HG03442 (cell line): ENCODE measurements around the gene SOX13.

Experiments
- ATAC-seq: cut with Tn5 transposase; IDR thresholded peaks from one replicate; pipeline ENCODE4 v1.9.1; 2021; ENCODE audit warnings: mild to moderate bottlenecking, moderate library complexity; ENCODE audit not compliant: unreplicated experiment

Gene SOX13

GRCh38 chr1:204128964-204129896 is 56.3 kb downstream of the SOX13 start:
- no peak for ATAC-seq

- no peak for ATAC-seq
Measured at GRCh38 chr1:204130178-204130577, 57.3 kb downstream of the SOX13 start.

- no peak for ATAC-seq
Measured at GRCh38 chr1:204130981-204131892, 58.3 kb downstream of the SOX13 start.

- no peak for ATAC-seq
Measured at GRCh38 chr1:204131978-204132377, 59.1 kb downstream of the SOX13 start.

GRCh38 chr1:204132718-204133117 is 59.8 kb downstream of the SOX13 start:
- ATAC-seq, result no peak

- ATAC-seq, result no peak
Measured at GRCh38 chr1:204134103-204134502, 61.2 kb downstream of the SOX13 start.

GRCh38 chr1:204136814-204137213 is 63.9 kb downstream of the SOX13 start:
- ATAC-seq, result no peak

- no peak for ATAC-seq
Measured at GRCh38 chr1:204139088-204139487, 66.2 kb downstream of the SOX13 start.

GRCh38 chr1:204139952-204140351 is 67.0 kb downstream of the SOX13 start:
- ATAC-seq, result no peak

GRCh38 chr1:204141131-204141530 is 68.2 kb downstream of the SOX13 start:
- no peak for ATAC-seq

GRCh38 chr1:204142032-204142974 is 69.4 kb downstream of the SOX13 start:
- no peak for ATAC-seq

- no peak for ATAC-seq
Measured at GRCh38 chr1:204143276-204144041, 70.5 kb downstream of the SOX13 start.

- no peak for ATAC-seq
Measured at GRCh38 chr1:204145033-204145504, 72.2 kb downstream of the SOX13 start.

GRCh38 chr1:204146309-204146708 is 73.4 kb downstream of the SOX13 start:
- no peak for ATAC-seq

GRCh38 chr1:204146965-204147364 is 74.0 kb downstream of the SOX13 start:
- ATAC-seq, result no peak

- ATAC-seq, result no peak
Measured at GRCh38 chr1:204147406-204148383, 74.8 kb downstream of the SOX13 start.

- ATAC-seq, result no peak
Measured at GRCh38 chr1:204149107-204149506, 76.2 kb downstream of the SOX13 start.
